ENCODE results near the gene ADGRL3.

ADGRL3 gene

DNA sequence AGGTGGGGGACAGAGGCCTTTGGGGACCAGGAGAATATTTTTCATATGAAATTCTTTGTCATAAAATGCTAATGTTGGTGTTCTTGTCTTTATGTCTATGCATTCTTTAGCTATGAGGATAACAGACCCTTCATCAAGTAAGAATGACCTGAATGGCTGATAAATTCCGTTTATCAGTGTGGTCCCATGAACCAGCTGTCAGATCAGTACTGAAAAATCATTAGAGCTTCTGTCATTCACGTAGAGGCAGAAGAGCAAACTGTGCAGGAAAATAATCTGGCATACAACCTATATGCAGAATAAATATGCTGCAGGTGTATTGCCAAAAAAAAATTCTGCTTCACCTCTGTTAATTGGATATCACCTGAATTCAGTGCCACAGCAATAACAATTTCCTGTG lies 828.6 kb downstream of the ADGRL3 start:
- no peak for DNase-seq

DNA sequence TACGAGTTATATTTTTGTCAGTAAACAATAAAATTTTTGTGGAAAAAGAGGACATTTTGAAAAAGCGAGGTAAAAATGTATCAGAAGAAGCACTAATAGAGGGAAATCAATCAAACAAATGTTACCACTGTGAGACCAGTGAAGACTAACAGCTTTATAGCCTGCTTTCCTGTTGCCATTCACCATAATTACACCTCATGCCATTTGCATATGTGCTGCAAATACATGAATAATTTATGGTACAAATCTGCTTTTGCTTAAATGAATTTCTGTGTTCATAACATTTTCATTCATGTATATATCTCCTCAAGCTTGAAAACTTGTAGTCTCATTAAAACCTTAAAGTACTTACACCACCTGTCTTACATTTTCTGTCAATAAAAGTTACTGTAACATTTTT lies 830.8 kb downstream of the ADGRL3 start:
- DNase-seq: no peak

DNA sequence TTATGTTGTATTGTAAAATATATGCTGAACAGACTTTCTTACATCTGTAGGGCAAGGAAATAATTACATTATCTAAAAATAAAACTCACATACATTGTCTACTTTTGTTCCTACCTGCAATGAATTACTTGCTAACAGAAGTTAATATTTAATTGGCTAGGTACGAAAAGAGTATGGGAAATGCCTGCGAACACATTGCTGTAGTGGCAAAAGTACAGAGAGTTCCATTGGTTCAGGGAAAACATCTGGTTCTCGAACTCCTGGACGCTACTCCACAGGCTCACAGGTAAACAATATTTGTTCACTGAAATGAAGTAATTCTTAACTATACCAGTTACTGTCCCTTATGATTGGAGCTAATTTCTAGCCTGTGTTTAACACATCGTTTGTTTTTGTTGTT lies 837.4 kb downstream of the ADGRL3 start:
- no peak for DNase-seq

DNA sequence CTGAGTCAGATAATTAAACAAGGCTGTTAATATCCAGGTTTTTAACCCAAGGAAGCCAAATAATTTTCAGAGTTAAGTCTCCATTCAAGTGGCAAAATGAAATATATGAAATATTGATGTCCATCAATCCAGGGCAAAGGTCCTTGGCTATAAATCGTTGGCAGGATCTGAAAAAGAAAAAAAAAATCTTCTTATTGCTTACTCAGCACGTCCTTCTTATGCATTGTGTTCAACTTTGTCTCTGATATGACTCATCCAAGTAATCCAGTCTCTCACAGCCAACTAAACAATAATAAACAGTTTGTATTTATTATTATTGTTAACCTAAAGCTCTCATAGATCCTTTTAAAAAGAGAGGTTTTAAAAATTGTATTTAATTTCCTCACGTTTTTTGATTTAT lies 851.2 kb downstream of the ADGRL3 start:
- DNase-seq: no peak

DNA sequence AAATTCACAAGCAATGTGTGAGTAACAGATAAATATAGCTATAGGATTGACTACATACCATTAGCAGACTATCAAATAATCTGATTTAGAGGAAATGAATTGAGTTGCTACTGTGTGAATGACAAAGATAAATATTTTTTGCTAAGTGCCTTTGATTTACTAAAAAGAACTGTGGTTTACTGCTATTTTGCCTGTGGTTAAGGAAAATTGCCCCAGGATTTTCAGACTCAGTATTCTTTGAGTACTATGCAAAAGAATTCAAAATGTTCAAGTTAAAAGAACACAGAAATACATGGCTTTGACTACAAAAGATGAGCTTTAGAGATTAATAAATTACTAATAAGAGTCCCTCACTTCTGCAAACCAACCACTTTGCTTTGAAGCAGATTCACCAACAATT lies 853.8 kb downstream of the ADGRL3 start:
- DNase-seq: no peak

DNA sequence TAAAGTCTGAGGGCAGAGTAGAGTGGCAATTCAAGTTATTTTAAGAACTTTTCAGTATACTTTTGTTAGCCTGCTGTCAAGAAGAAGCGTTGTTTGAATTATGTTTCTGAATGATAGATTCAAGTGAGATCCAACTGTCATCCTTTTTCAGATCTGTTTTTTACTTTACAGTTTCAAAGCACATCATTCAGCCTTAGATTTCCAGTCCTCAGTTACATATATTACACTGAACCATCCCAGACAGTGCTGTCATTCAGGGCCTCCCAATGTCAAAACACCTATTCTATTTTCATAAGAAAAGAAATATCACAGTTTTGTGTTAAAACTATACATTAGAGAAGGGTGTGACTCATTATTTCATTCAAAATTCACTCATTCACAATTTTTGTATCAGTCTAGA lies 856.9 kb downstream of the ADGRL3 start:
- no peak for DNase-seq

DNA sequence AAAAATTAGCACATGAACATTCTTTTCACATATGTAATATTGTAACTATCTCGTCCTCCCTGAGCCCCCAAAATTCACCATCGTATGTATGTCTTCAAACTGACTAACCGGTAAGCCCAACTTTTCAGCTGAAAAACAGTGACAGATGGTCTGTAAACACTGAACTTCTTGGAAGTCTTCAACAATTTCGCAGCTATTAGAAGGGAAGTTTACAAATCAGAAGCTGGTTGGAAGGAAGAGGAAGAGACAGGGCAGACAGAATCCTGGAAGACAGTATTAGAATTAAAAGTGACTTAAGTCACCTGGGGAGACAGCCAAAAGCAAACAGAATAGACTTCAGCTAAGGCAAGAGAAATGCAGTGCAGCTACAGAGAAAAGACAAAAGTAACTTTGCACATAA lies 858.4 kb downstream of the ADGRL3 start:
- DNase-seq: no peak

DNA sequence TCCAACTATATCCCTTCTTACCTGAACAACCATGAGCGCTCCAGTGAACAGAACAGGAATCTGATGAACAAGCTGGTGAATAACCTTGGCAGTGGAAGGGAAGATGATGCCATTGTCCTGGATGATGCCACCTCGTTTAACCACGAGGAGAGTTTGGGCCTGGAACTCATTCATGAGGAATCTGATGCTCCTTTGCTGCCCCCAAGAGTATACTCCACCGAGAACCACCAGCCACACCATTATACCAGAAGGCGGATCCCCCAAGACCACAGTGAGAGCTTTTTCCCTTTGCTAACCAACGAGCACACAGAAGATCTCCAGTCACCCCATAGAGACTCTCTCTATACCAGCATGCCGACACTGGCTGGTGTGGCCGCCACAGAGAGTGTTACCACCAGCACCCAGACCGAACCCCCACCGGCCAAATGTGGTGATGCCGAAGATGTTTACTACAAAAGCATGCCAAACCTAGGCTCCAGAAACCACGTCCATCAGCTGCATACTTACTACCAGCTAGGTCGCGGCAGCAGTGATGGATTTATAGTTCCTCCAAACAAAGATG lies 870.2 kb downstream of the ADGRL3 start:
- DNase-seq: no peak

DNA sequence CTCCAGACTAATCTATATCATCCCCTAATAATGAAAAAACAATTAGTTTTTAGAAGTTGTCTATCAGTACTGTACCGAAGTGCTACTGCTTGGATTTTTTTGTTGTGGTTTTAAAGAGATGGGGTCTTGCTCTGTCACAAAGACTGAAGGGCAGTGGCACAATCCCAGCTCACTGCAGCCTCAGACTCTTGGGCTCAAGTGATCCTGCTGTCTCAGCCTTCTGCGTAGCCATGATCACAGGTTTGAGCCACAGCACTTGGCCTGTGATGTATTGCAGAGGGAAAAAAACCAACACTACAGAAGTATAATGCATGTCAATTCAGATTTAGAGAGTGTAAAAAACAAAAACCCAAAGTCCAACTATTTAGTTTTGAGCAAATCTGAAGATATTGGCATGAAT lies 875.0 kb downstream of the ADGRL3 start:
- no peak for DNase-seq

DNA sequence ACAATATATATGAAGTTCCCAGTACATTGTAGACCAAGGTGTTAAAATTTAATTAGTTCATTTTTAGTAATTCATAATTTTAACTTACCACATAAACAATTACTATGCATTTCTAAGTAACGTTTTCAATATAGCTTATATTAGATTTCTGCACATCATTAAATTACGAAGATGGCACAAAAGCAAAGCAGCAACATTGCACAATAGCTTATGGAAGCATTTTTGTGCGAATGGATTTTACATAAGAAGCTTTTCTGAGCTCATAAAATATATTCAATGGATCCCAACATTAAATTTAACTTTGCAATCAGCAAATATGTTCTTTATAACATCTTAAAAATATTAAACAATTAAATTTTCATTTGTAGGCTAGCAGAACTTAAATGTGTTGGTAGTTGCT lies 875.4 kb downstream of the ADGRL3 start:
- no peak for DNase-seq

DNA sequence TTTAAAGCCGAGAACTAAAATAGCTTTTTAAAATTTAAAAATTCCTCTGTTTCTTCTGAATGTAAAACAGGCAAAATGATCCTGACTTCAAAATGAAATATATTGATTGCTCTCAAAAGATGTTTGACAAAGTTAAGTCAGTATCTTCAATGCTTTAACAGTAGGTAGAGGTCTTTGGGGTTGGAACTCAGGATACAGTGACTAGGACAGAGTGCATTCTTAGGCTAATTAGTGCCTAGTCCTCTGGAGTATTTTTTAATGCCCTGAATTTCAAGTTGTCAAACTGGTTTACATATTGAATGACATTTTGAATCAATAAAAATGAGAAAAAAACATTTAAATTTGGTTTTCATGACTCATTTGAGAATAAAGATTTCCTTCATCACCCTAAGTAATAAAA lies 877.3 kb downstream of the ADGRL3 start:
- no peak for DNase-seq

DNA sequence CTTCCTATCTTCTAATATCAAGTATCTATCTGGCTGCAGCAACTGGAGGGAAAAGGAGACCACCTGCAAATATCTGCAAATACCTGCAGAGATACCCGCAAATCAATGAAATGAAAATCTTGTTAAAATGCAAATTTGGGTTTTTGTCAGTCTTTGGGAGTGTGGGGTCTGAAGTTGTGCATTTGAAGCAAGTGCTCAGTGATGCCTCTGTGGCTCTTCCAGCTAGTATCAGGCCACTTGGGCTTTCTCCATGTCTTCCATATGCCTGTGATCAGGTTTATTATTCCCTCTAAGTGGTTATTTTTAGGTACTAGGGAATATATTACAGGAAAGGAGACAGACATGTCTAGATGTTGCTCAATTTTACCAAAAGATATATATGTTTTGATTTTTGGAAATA lies 880.3 kb downstream of the ADGRL3 start:
- DNase-seq: no peak

DNA sequence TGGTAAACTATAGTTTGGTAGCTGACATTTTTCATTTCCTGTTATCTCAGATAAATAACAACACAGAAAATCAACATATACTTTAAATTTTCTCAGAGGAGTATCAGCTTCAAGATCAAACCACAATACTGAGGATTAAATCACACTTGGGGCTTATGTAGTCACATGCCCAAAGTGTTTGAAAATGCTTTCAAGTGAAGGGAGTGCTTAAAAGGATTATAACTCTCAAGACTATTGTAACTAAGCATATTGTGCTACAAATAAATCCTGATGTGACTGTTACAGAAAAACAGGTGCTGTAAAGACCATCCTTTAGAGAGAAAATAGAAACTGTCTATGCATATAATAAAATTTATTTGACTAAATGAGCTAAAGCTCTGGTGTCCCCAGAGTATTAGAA lies 887.6 kb downstream of the ADGRL3 start:
- DNase-seq: no peak

DNA sequence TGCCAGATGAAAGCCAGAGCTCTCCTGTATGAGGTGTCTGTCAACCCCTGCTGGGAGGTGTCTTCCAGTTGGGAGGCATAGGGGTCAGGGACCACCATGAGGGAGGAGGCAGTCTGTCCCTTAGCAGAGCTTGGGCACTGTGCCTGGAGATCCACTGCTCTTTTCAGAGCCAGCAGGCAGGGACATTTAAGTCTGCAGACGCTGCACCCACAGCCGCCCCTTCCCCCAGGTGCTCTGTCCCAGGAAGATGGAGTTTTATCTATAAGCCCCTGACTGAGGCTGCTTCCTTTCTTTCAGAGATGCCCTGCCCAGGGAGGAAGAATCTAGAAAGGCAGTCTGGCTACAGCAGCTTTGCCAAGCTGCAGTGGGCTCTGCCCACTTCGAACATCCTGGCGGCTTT lies 893.6 kb downstream of the ADGRL3 start:
- no peak for DNase-seq

DNA sequence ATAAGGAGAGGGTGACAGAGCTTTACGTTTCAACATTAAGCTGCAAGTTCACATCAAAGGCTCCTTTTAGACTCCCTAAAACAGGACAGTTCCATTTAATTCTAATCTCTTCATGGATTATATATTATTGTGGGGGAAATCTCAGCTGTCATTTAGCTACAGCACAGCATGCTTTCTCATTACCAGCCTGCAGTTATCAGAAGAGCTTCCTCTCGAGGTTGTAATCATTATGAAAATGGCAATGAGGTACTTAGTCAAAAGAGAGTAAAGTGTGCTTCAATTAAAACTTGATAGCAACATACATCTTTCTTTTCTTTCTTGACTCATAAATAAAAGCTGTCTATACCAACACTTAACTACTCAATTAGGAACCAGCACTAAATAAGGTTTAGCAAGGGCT lies 896.8 kb downstream of the ADGRL3 start:
- no peak for DNase-seq

DNA sequence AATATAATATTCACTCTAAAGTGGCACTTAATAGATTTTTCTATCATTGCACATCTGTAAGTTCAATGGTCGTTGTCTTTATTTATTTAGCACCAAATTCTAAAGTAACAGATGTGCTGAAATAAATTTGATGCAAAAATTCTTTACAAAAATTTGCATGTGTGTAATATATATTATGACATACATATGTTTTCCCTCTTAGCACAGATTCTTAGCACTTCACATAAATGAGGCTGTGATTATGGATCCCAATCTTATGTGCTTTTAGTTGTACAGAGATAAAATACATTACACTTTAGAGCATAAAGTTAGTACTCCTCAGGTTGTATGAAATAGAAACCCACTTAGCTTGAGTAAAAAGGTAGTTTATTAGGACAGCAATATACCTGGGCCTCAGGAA lies 915.1 kb downstream of the ADGRL3 start:
- DNase-seq: no peak

DNA sequence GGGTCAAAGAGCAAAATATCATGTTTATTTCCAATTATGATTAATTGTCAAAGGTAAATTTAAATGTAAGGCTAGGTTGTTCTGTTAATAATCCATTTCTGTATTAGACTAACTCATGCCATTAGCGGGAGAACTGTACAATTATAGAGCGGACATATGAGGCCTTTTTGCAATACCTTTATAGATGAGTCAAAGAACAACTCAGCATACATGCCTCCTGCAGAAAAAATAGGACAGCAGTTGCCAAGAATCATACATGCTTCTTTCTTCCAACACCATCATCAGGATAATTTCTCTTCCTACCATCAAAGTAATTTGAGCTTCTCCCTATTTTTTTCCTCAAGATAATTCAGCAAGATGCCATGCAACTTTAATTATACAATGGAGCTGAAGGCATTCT lies 917.8 kb downstream of the ADGRL3 start:
- no peak for DNase-seq

DNA sequence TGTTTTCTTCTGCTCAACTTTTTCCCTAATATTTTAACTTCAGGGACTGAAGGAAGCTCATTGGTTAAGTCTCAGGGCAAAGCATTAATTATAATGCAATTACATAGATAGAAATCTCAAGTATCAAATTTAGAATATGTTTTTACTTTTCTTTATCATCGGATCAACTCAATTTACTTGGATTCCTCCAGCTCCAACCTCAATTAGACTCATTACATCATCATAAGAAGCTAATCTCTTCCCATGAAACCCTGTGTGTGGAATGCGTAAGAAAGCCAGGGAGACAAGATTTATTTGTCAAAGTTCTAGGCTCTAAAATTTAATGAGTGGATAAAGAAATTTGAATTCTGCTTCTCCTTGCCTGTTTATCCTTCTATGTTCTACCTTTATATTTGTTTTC lies 918.4 kb downstream of the ADGRL3 start:
- no peak for DNase-seq

DNA sequence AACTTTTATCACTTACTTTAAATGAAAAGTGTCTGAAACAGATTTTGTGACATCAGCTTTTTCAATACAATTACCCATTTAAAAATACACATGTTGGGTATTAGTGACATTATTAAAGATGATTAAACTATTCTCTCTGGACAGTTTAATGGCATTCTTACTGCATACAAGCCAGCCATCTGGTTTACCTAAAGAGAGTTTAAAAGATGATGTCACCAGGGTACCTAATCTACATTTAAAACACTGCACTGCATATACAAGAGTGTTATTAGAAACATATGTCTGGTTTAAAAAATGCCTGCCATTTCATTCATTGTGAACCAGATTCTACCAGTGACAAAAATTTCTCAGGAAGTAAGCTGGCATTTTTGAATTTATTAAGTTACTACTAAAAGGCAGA lies 919.1 kb downstream of the ADGRL3 start:
- no peak for DNase-seq

DNA sequence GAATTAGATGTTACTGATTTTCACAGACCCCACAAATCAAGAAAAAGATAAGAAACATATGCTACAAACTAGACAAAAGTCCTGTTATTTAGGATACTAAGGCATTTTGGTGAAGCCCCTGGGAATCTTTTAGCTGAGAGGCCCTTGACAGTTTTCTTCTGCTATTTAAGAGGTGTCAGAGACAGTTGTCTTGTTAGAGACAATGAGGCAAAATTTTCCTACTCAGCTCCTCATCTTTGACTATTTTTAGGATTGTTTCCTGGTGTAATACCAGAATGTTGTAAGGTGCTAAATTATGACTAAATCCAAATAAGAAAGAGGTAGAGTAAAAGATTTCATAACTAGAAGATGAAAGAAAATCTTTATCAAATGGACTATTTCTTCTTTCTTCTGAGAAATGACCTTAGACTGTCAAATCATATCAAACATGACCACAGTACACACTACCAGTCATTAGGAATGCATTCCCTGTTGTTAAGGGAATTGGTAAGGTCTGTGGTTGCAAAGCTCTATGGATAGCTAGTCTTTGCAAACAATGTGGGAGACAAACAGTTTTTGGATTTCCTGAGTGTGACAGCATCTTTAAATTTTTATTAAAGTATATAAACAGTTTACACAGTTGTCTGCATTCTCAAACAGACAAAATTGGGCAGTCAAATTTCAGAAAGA lies 926.1 kb downstream of the ADGRL3 start:
- no peak for DNase-seq

Data from left hindlimb (tissue), 1 donor.